Measurements from ENCODE around the gene FOXP1. TPM values are rescaled to one million over a fixed set of nuclear protein-coding genes. Genes with fewer than 3 reads are reported as not detected.

The FOXP1 gene
- total and polyA plus RNA-seq, 9 of the 15 experiments (the other 6 are each of a cell fraction or from before 2014, with no cell fraction given), result 7.7 to 34.5 (median 13.7) TPM

DNA sequence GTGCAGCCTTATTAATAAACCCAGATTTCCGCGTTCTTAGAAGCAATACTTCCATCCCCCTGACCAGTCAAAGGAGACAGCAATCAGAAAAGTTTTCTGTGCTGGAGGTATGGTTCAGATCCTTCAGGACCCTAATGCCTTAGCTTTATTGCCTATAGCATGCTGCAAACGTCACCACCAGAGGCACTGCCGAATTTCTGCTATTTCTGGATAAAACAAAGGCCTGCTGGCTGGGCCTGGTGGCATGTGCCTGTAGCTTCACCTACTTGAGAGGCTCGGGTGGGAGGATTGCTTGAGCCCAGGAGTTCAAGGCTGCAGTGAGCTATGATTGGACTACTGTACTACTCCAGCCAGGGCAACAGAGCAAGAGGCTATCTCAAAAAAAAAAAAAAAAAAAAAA, 407.2 kb downstream of the FOXP1 start:
- Histone ChIP-seq H2AFZ (ENCODE audit: low read depth, low read length) (no peak overlapping the region), H3K4me2 (ENCODE audit: insufficient read depth, low read length) (no peak overlapping the region), H3K9me3 (replicated peaks; ENCODE audit: control insufficient read depth, insufficient read depth, low read depth, low read length) (no peaks in the 10 kb centered on the region), H3K4me3 (no peak overlapping the region), H3K9ac (ENCODE audit: insufficient read depth in 1 of 2, low read depth in 2 of 2, low read length in 2 of 2) (no peak overlapping the region), H3K4me1 (replicated peaks in 1 of 2; ENCODE audit: control insufficient read depth in 2 of 2, insufficient read depth in 2 of 2, low read length in 2 of 2) (no peaks in the 10 kb centered on the region; a peak in 1 of 5 replicates), H3K36me3 (ENCODE audit: control insufficient read depth, insufficient read depth, low read length) (no peaks in the 10 kb centered on the region), H3K9me1 (ENCODE audit: control insufficient read depth, insufficient read depth, low read length) (no peaks in the 10 kb centered on the region), H3K27ac (ENCODE audit: extremely low read depth, low read depth, low read length) (no peak overlapping the region), H3K27me3 (ENCODE audit: control insufficient read depth in 2 of 2, insufficient read depth in 2 of 2, low read length in 2 of 2) (no peaks in the 10 kb centered on the region), H3K79me2 (ENCODE audit: control insufficient read depth, insufficient read depth, low read length) (no peaks in the 10 kb centered on the region), H4K20me1 (replicated peaks; ENCODE audit: control insufficient read depth, insufficient read depth, low read length) (no peaks in the 10 kb centered on the region)
- 0 out of 6 replicates have a peak, but pooled peaks of 1 of the 3 experiments have one; percentile 3 for TF ChIP-seq CTCF (IDR thresholded peaks at IDR 0.05 in 2 of 3, conservative IDR thresholded peaks at IDR 0.05 in 1 of 3; ENCODE audit: insufficient read depth in 2 of 3, low read depth in 1 of 3, low read length in 3 of 3)
- TF ChIP-seq, protein P1, sequence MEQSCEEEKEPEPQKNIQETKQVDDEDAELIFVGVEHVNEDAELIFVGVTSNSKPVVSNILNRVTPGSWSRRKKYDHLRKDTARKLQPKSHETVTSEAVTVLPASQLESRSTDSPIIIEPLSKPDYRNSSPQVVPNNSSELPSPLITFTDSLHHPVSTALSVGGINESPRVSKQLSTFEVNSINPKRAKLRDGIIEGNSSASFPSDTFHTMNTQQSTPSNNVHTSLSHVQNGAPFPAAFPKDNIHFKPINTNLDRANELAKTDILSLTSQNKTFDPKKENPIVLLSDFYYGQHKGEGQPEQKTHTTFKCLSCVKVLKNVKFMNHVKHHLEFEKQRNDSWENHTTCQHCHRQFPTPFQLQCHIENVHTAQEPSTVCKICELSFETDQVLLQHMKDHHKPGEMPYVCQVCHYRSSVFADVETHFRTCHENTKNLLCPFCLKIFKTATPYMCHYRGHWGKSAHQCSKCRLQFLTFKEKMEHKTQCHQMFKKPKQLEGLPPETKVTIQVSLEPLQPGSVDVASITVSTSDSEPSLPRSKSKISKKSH (CRISPR knock-in tag; IDR thresholded peaks at IDR 0.05), result no peak
- ATAC-seq (no peak), DNase-seq (ENCODE audit: extremely low read depth in 1 of 4, low spot score in 3 of 4) (no peak), FAIRE-seq (no peak)
- intact Hi-C loops (cut with micrococcal nuclease) (no loop called here), in situ Hi-C loops (cut with MboI) (no loop called here)
- no TSS peak for BruUV-seq (replicated peaks)
- POLR2A ChIA-PET, result no interaction called here
- CTCF ChIA-PET (ENCODE audit: low intra/inter-chr PET ratio), result no interaction called here
- 68% methylated on average over 5 of the region's 5 CpGs for WGBS (ENCODE audit: insufficient coverage, low coverage, missing lambda C conversion rate)
